Peyer's patch (tissue), 4 donors: ENCODE measurements around the gene ANXA2.

ENCODE experiments used
- CTCF ChIP-seq, 6 experiments: fragments of 450-650 bp in 4 of 6; fragments of 200-600 bp in 2 of 6; sonication (generic) in 1 of 6; IDR thresholded peaks; one replicate each; pipeline ENCODE4 v1.5.1; 2017 to 2019; ENCODE audit warnings: antibody characterized with exemption in 6 of 6, mild to moderate bottlenecking in 3 of 6, moderate library complexity in 1 of 6
- POLR2A ChIP-seq, 2 donors: fragments of 450-650 bp; IDR thresholded peaks; one replicate each; pipeline ENCODE4 v1.5.1; 2017; ENCODE audit warnings: antibody characterized with exemption in 2 of 2, mild to moderate bottlenecking in 2 of 2, moderate library complexity in 2 of 2

- no peak for TF ChIP-seq POLR2A (IDR thresholded peaks at IDR 0.05)
- TF ChIP-seq CTCF (IDR thresholded peaks at IDR 0.05) = no peak
These were observed 27.0 kb downstream of the ANXA2 start for GRCh38 chr15:60370869-60371136.
